ENCODE measurements around the gene FRAT2.
A peak's percentile ranks its signal among the peaks of the same experiment; 100 is the strongest.

The FRAT2 gene

GRCh38 chr10:97338041-97338440 is 3.5 kb upstream of the FRAT2 start:
- TF ChIP-seq POLR2A (IDR thresholded peaks at IDR 0.05; ENCODE audit: low read length), result no peak
- no peak for DNase-seq

DNA sequence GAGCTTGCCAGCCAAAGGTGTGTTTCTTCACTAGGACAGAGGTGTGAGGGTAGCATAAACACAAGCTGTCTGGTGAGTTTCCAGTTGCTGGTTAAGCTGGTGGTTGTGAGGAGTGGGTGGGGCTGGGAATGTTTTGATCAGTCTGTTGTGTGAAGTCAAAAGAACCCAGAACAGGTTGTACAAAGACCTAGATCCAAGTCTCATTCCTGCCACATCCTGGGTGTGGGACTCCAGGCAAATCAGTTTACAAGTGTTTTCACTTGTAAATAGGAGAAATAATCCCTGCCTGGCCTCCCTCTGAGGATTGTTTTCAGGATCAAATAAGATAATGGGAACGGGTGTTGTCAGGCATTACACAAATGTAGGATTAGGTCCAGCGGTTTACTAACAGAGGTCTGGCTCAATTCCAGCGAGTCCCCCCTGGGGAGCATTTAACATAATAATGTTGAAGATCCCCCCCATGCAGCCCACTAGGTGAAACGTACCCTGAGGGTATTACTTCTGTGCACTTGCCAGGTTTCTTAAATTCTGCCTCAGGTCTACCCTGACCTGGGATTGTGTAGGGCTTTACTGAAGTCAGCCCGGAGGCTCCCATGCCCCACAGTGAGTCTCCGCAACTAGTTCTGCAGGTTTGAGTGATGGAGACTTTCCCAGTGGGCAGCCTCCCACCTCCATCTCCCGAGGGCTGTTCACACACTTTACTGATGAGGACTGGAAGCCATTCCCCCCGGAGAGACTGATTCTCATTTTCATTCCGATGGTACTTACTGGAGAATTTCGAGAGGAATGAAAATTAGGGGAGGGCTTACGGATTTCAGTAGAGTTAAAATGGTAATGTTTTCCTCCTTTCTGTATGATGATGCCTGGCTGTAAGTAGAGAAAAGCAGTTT is 2.7 kb upstream of the FRAT2 start:
- TF ChIP-seq POLR2A (IDR thresholded peaks at IDR 0.05; ENCODE audit: low read length) (no peak), GATA1 (IDR thresholded peaks at IDR 0.05; ENCODE audit: low read depth, low read length) (no peak)
- DNase-seq, result no peak

- no peak for TF ChIP-seq GATA1 (IDR thresholded peaks at IDR 0.05; ENCODE audit: low read depth, low read length)
- no peak for TF ChIP-seq POLR2A (IDR thresholded peaks at IDR 0.05; ENCODE audit: low read length)
- no peak for DNase-seq
Observed at GRCh38 chr10:97336446-97336845, 1.9 kb upstream of the FRAT2 start.

DNA sequence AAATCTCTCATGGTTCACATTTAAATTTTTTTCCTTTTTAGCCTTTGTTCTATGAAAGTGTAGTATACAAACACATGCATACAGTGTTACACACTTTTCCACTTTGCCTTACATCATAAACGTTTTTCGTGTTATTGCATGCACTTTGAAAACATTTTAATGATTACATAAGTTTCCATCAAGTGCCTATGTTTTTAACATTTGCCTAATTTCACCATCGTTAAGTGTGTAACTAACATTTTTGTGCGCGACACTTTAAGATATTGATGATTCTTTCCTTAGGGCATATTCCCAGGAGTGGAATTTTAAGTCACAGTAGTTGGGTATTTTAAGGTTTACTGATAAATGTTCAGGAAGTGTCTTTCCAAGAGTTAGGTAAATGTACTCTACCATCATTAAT is 1.5 kb upstream of the FRAT2 start:
- TF ChIP-seq POLR2A (IDR thresholded peaks at IDR 0.05; ENCODE audit: low read length) (no peak), GATA1 (IDR thresholded peaks at IDR 0.05; ENCODE audit: low read depth, low read length) (no peak)
- DNase-seq, result peak in 1 of 2 experiments; percentile 29

DNA sequence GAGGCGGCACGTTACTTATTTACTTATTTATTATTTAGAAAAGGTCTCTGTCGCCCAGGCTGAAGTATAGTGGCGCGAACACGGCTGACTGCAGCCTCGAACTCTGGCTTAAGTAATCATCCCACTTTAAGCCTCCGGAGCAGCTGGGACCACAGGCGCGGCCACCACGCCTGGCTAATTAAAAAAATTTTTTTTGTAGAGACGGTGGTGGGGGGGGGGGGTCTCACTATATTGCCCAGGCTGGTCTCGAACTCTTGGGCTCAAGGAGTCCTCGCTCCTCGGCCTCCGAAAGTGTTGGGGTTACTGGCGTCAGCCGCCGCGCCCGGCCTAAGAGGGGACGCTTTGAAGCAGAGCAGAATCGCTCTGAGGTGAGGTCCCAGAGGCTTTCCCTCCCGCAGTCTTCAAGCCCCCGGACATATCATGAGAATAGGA is 675 bp upstream of the FRAT2 start:
- no peak for TF ChIP-seq POLR2A (IDR thresholded peaks at IDR 0.05; ENCODE audit: low read length)
- no peak for TF ChIP-seq GATA1 (IDR thresholded peaks at IDR 0.05; ENCODE audit: low read depth, low read length)
- peak in 1 of 2 experiments; percentile 54 for DNase-seq

DNA sequence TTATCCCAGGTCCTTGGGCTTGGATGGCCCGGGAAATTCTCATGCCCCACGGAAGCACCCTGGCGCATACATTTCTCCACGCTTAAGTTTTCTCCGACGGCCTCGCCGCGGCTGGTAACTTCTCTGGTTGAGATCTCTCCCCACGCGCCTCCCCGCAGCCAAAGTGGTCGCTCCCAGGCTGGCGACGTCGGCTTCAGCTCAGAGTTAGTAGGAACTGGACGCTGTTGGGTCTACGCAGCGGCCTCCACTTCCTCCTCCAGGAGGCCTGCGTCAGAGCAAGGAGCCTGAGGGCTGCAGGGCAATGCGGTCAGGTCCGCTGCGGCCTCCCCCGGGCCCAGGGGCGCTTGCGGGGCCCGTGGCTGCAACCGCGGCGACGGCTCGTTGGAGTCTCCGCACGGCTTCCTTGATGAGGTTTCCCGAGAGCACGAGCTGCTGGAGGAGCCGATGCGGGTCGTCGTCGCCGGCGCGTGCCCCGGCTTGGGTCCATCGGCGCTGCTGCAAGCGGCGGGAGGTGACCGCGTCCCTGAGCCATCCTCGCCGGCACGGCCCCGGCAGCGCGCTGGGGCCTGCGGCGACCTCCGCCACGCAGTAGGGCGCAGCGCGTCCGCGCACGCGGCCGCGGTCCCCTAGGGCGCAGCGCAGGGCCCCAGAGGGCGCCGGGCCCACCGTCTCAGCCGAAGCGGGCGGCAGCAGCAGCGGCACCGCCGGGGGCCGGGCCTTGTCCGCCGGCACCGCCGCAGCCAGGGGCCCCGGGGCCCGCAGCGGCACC is 744 bp downstream of the FRAT2 start:
- TF ChIP-seq POLR2A (IDR thresholded peaks at IDR 0.05; ENCODE audit: low read length) (no peak), GATA1 (IDR thresholded peaks at IDR 0.05; ENCODE audit: low read depth, low read length) (no peak)
- DNase-seq, result peak; percentile 77 to 81

DNA sequence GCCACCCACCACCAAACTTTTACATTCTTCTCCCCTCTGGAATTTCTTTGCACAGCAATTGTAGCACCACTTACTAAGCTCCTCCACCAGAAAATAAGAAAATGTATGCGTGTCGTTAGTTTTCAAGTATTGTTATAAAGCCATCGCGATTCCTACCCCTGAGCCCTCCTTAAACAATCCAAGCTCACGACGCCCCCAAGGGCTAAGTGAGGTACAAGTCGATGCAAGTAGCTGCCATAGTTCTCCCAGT is 1.3 kb downstream of the FRAT2 start:
- DNase-seq, result peak; percentile 77 to 81
- no peak for TF ChIP-seq GATA1 (IDR thresholded peaks at IDR 0.05; ENCODE audit: low read depth, low read length)
- TF ChIP-seq POLR2A (IDR thresholded peaks at IDR 0.05; ENCODE audit: low read length), result peak; percentile 2

DNA sequence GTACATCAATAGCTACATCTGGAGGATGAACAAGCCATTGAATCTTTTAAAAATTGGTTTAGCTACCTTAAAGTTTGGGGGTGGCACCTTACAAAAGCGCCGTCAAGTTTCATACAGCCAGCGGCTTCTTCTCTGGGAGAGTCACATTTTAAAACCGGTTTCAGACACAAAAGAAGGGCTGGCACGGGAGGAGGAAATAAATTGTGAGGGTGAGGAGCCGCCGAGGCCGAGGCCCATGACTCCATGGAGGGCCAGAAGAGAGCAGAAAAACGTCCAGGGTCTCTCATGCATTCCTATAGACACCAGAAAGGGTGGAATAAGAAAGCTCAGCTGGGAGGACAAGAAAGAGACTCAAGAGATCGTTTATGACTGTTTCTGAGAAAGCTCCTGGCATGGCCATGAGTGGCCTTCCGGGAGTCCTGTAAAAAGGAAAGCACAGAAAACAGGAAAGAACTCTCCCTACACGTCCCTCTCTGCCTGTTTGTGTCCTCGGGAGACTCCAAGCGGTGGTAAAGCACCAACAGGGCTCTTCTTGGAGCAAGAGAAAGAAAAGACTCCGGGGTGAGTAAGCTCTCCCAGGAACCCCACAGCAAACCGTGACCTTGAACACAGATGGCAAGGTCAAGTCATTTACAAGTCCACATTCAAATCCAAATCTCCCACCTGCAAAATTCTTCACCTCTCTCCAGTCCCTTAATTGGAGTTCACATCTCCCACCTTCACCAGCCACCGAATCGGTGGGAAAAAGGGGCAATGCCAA is 1.8 kb downstream of the FRAT2 start:
- peak; percentile 48 to 62 for DNase-seq
- TF ChIP-seq GATA1 (IDR thresholded peaks at IDR 0.05; ENCODE audit: low read depth, low read length) (no peak), POLR2A (IDR thresholded peaks at IDR 0.05; ENCODE audit: low read length) (peak; percentile 29)

DNA sequence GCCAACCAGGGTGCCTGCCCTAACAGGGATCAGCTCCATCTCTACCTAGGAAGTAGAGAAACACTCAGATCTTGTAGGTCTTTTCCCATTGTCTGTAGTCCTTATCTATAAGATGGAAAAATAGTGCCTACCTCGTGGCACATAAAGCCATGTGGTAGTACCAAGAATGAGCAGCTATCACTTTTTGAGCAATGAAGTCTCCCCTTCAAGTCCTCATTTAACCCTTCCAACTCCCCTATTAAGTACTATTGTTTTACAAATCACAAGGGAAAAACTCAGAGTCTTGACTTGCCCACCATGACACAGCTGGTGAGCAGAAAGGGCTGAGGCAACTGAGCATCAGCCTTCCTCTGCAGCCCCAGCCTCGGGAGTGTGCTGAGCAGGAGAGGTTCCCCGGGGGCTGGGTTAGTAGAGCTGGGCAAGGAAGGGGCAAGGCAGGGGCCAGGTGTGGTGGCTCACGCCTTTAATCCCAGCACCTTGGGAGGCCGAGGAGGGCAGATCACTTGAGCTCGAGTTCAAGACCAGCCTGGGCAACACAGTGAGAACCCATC is 3.3 kb downstream of the FRAT2 start:
- DNase-seq, result peak in 1 of 2 experiments; percentile 29
- no peak for TF ChIP-seq POLR2A (IDR thresholded peaks at IDR 0.05; ENCODE audit: low read length)
- no peak for TF ChIP-seq GATA1 (IDR thresholded peaks at IDR 0.05; ENCODE audit: low read depth, low read length)

DNA sequence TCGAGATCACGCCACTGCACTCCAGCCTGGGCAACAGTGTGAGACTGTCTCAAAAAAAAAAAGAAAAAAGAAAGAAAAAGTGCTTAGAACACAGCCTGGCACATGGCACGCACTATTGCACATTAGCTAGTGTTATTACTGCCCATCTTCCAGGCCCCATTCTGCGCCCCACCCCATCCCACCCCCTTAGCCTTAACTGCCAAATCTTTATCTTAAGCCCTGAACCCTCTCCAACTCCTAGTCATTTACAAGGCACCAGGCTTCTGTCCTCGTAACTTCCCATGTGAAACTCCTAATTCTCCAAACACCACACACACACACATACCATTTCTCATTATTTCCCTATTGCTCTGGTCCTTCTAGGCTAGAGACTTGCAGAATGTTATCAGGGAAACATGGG is 4.8 kb downstream of the FRAT2 start:
- peak; percentile 51 to 57 for DNase-seq
- no peak for TF ChIP-seq GATA1 (IDR thresholded peaks at IDR 0.05; ENCODE audit: low read depth, low read length)
- TF ChIP-seq POLR2A (IDR thresholded peaks at IDR 0.05; ENCODE audit: low read length), result no peak

DNA sequence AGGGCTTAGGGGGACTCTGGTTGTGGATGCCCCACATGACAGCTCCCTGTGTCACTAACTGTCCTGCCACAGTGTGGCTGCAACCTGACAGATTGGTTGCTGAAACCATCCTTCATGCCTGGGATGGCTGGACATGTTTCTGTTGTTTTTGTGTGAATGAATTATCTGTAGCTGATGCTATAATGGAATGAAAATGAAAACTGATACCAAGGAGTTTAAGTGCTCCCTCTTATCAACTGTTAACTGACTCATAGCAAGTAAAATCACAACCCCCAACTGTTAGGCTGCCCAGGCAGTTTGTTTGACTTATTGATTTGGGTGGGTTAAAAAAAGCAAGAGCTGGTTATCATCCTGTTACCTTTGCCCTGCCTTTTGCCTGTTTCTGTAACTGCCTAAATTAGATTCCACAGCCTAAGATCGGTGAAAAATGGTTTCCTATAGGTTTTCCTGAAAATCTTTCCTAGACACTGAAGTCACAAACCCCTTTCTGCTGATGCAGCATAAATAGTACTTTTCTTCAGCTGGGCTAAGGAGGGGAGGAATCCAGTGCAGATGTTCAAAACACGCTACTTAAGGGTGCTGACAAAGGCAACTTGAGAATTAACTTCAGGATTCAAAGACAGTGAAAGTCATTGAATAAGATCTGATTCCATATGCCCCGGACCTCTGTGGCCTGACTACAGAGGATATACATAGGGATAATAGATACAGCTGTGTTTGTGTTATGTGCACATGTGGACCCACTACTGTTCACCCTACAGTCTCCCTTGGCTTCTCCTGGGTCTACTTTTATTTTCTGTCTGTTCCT is 5.7 kb downstream of the FRAT2 start:
- peak; percentile 27 to 56 for DNase-seq
- no peak for TF ChIP-seq GATA1 (IDR thresholded peaks at IDR 0.05; ENCODE audit: low read depth, low read length)
- TF ChIP-seq POLR2A (IDR thresholded peaks at IDR 0.05; ENCODE audit: low read length), result no peak

DNA sequence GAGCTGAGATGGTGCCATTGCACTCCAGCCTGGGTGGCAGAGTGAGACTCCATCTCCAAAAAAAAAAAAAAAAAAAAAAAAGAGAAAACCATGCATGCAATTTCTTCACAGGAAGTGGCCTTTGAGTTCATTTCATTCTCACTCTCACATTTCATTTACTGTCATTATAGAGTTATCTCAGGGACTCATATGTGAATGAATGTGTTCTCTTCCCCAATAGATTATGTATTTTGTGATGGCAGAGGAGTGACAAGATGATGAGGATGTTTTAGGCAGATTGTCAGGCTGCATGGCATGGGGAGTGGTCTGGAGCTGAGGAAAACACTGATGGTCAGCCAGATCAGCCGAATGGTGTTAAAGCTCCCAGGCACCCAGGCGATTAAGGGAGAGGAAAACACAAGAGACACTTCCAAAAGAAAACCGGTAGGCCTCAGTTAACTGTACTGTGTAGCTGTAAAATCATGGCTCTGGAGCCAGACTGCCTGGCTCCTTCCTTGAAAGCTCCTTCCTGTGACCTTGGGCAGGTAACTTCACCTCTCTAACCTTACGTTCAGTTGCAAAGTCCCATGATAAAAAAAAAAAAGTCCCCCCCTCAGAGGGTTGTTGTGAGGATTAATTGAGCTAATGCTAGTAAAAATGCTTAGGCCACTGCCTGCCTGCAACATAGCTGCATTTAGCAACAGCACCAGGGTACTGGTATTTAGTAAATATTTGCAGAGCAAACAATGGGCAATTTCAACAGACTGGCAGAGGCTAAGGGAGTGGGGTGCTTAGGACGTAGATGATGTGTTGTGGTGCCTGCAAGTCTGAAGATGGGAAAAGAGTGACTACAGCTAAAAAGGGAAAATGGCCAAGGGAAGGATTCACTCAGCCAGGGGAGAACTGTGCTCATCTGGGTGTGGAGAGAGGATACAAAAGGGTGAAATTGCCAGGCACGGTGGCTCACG is 6.9 kb downstream of the FRAT2 start:
- TF ChIP-seq POLR2A (IDR thresholded peaks at IDR 0.05; ENCODE audit: low read length), result no peak
- DNase-seq, result peak; percentile 26 to 76
